ENCODE data around the gene DPYD. TPM values are rescaled to one million over a fixed set of nuclear protein-coding genes. Genes with fewer than 3 reads are reported as not detected.

Gene DPYD
- total RNA-seq, 2 experiments from 2014 or later, result 34.4 to 35.9 TPM

DNA sequence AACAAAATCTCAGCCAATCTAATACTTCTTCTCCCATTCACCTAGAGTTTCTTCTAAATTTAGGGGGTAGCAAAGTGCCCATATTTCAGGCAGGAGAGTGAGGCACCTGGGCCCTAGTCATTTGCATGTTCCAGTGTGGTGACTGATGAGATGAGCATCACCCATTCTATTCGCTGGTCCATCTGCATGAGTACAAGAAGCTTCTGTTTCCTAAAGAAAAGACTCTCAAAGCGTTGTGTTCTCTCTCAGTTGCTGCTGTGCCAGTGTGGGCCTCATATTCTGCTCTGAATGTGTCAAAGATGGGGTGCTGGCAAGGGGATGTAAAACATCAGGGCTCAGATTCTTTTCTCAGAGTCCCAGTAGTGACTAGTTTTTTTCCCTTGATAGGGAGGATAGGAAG is 16.1 kb upstream of the DPYD start:
- Mint-ChIP-seq H3K4me1 (ENCODE audit: low read depth) (peaks cover 19% of the 10 kb centered on the region), H3K4me3 (no peak overlapping the region), H3K9me3 (no peaks in the 10 kb centered on the region), H3K27ac (no peak overlapping the region), H3K36me3 (ENCODE audit: low read depth) (no peaks in the 10 kb centered on the region), H3K27me3 (no peaks in the 10 kb centered on the region)
- intact Hi-C loops (cut with DNase I, micrococcal nuclease), result no loop called here
- Histone ChIP-seq H3K4me1 (ENCODE audit: insufficient read depth, low read length) (peaks cover 3% of the 10 kb centered on the region), H3K27me3 (ENCODE audit: control insufficient read depth in 1 of 2, insufficient read depth in 2 of 2, low read length in 2 of 2) (no peaks in the 10 kb centered on the region), H3K36me3 (ENCODE audit: insufficient read depth, low read length) (no peaks in the 10 kb centered on the region), H3K27ac (ENCODE audit: low read depth in 1 of 2, low read length in 2 of 2) (no peak overlapping the region), H3K9me3 (ENCODE audit: control insufficient read depth in 1 of 2, insufficient read depth in 1 of 2, low read length in 2 of 2) (no peaks in the 10 kb centered on the region), H3K4me3 (ENCODE audit: low read length) (no peak overlapping the region)
- CTCF ChIA-PET, result interaction anchor here (0.9 kb wide), 1 partner anchor 16 kb away, joined by 3 read pairs; no protein-coding TSS in a partner anchor
- ATAC-seq (ENCODE audit: poor library complexity) (no peak), DNase-seq (no peak)
- POLR2A ChIA-PET, result no interaction called here
- TF ChIP-seq, protein P1, sequence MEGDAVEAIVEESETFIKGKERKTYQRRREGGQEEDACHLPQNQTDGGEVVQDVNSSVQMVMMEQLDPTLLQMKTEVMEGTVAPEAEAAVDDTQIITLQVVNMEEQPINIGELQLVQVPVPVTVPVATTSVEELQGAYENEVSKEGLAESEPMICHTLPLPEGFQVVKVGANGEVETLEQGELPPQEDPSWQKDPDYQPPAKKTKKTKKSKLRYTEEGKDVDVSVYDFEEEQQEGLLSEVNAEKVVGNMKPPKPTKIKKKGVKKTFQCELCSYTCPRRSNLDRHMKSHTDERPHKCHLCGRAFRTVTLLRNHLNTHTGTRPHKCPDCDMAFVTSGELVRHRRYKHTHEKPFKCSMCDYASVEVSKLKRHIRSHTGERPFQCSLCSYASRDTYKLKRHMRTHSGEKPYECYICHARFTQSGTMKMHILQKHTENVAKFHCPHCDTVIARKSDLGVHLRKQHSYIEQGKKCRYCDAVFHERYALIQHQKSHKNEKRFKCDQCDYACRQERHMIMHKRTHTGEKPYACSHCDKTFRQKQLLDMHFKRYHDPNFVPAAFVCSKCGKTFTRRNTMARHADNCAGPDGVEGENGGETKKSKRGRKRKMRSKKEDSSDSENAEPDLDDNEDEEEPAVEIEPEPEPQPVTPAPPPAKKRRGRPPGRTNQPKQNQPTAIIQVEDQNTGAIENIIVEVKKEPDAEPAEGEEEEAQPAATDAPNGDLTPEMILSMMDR (IDR thresholded peaks at IDR 0.05), result no peak

DNA sequence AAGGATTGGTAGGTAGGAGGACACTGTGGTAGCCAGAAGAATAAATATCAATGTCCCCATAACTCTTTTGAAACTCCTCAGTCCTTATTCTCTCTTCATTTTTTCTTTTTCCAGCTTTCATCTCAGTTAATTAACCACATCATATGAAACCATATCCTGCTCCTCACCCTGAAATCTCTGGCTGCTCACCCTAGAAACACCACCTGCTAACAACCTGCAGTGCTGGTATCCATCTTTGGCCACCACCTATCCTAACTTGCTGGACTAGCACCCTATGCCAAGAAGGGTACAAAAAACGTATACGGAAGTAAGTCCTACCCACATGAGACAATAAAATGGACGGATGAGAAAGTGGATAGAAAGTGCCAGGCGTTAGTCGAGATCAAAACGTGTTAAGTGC is 13.7 kb upstream of the DPYD start:
- intact Hi-C loops (cut with DNase I, micrococcal nuclease), result no loop called here
- H3K4me1 Mint-ChIP-seq (ENCODE audit: low read depth), result peaks cover 11% of the 10 kb centered on the region
- no peak overlapping the region for H3K27ac Mint-ChIP-seq
- no peaks in the 10 kb centered on the region for H3K9me3 Mint-ChIP-seq
- POLR2A ChIA-PET, result interaction anchor here (0.9 kb wide), 1 partner anchor 14 kb away, joined by 3 read pairs; the partner anchor contains the start of gene DPYD
- H3K27me3 Mint-ChIP-seq, result no peaks in the 10 kb centered on the region
- Histone ChIP-seq H3K27me3 (ENCODE audit: control insufficient read depth in 1 of 2, insufficient read depth in 2 of 2, low read length in 2 of 2) (no peaks in the 10 kb centered on the region), H3K4me1 (ENCODE audit: insufficient read depth, low read length) (peaks cover 3% of the 10 kb centered on the region), H3K4me3 (ENCODE audit: low read length) (no peak overlapping the region), H3K36me3 (ENCODE audit: insufficient read depth, low read length) (no peaks in the 10 kb centered on the region), H3K9me3 (ENCODE audit: control insufficient read depth in 1 of 2, insufficient read depth in 1 of 2, low read length in 2 of 2) (no peaks in the 10 kb centered on the region), H3K27ac (ENCODE audit: low read depth in 1 of 2, low read length in 2 of 2) (no peak overlapping the region)
- no peak overlapping the region for H3K4me3 Mint-ChIP-seq
- no peaks in the 10 kb centered on the region for H3K36me3 Mint-ChIP-seq (ENCODE audit: low read depth)
- DNase-seq, result no peak
- TF ChIP-seq, protein P1 (IDR thresholded peaks at IDR 0.05), result no peak
- no peak for ATAC-seq (ENCODE audit: poor library complexity)
- CTCF ChIA-PET, result no interaction called here

DNA sequence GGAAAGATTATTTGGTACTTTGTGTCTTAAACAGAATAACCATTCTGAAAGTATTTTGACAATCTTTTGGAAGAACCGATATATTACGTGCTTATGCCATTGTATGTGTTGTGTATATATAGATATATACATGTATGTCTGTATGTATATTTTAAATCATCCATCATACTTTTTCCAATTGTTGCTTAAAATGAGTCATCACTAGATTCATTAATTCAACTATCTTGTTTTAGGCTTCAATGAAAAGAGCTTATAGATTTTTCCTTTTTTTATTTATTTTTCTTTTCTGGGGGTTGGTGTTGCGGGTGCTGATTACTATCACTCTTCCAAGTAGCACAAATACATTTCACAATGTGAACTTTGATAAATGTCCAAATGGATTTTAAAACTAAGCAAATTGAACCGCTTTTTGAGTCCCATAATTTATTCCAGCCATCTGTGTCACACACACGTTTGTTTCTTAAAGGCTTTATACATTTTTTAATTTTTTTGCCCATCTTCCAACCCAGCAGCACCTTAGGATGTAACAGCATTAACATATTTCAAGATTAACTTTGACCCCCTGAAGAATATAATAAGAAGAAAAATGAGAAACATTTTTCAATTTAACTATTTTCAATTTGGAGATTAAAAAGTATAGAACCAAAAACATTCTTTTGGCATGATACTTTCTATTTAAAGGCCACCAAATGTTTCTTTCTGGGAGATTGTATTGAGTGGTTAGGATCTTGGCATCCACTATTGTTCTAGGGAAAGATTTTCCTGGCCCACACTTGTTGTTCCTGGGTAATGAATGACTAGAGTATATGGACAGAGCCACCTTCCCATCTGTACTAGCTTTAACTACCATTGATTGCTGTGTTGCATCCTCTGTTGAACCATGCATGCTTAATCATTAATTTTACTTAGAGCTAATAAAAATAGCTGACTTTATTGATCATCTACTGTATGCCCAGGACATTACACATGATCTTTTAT is 9.3 kb upstream of the DPYD start:
- TF ChIP-seq, protein P1 (IDR thresholded peaks at IDR 0.05), result no peak
- H3K27me3 ChIP-seq (ENCODE audit: control insufficient read depth in 1 of 2, insufficient read depth in 2 of 2, low read length in 2 of 2), result no peaks in the 10 kb centered on the region
- H3K9me3 ChIP-seq (ENCODE audit: control insufficient read depth in 1 of 2, insufficient read depth in 1 of 2, low read length in 2 of 2), result no peaks in the 10 kb centered on the region
- no peak overlapping the region for H3K27ac ChIP-seq (ENCODE audit: low read depth in 1 of 2, low read length in 2 of 2)
- POLR2A ChIA-PET, result interaction anchor here (0.8 kb wide), 1 partner anchor 14 kb away, joined by 3 read pairs; no protein-coding TSS in a partner anchor
- intact Hi-C loops (cut with DNase I, micrococcal nuclease), result no loop called here
- Mint-ChIP-seq H3K4me3 (no peak overlapping the region), H3K9me3 (no peaks in the 10 kb centered on the region), H3K27me3 (no peaks in the 10 kb centered on the region), H3K27ac (no peak overlapping the region), H3K4me1 (ENCODE audit: low read depth) (peaks cover 11% of the 10 kb centered on the region), H3K36me3 (ENCODE audit: low read depth) (no peaks in the 10 kb centered on the region)
- ATAC-seq (ENCODE audit: poor library complexity) (no peak), DNase-seq (no peak)
- no peaks in the 10 kb centered on the region for H3K36me3 ChIP-seq (ENCODE audit: insufficient read depth, low read length)
- H3K4me1 ChIP-seq (ENCODE audit: insufficient read depth, low read length), result peaks cover 3% of the 10 kb centered on the region
- H3K4me3 ChIP-seq (ENCODE audit: low read length), result no peak overlapping the region
- CTCF ChIA-PET, result no interaction called here

Measured in CD4-positive, alpha-beta T cell (primary cell).